Body of pancreas (tissue), 4 donors: ENCODE data around the gene JMY. TPM values are rescaled to one million over a fixed set of nuclear protein-coding genes. Genes with fewer than 3 reads are reported as not detected.

Experiments used
- ATAC-seq: fragments of 150-250 bp; one replicate; pipeline ENCODE4 v1.9.1; 2016
- DNase-seq, 4 donors: peaks; one replicate each; pipeline ENCODE4 v3.0.0-alpha.2; 2019
- H3K27ac ChIP-seq, 4 donors: fragments of 200-600 bp; sonication (generic); 1 replicate in 3 of 4; 2 replicates in 1 of 4; pipeline versions ENCODE4 v1.5.1 to v1.6.1; 2016 to 2019; ENCODE audit warnings: mild to moderate bottlenecking in 1 of 4, mixed read lengths in 1 of 4, moderate library complexity in 1 of 4
- H3K27me3 ChIP-seq, 2 donors: fragments of 200-600 bp; sonication (generic); one replicate each; pipeline ENCODE4 v1.6.0; 2016; ENCODE audit warnings: mild to moderate bottlenecking in 1 of 2
- H3K36me3 ChIP-seq, 2 donors: fragments of 200-600 bp; sonication (generic); replicated peaks in 1 of 2; 2 replicates each; pipeline ENCODE4 v1.5.1; 2016; ENCODE audit warnings: low read depth in 2 of 2; ENCODE audit not compliant: insufficient read depth in 1 of 2
- H3K4me1 ChIP-seq: fragments of 200-600 bp; sonication (generic); one replicate; pipeline ENCODE4 v1.6.0; 2016
- H3K4me3 ChIP-seq, 2 donors: fragments of 200-600 bp; sonication (generic); 1 replicate in 1 of 2; 2 replicates in 1 of 2; pipeline ENCODE4 v1.5.1; 2016 to 2019
- H3K9me3 ChIP-seq, 3 donors: fragments of 200-600 bp; sonication (generic); 1 replicate in 2 of 3; 2 replicates in 1 of 3; pipeline ENCODE4 v1.5.1; 2016
- POLR2A ChIP-seq, 3 donors: fragments of 450-650 bp; IDR thresholded peaks; one replicate each; pipeline ENCODE4 v1.6.1; 2016; ENCODE audit warnings: antibody characterized with exemption in 3 of 3, mild to moderate bottlenecking in 2 of 3
- WGBS, 2 donors: methylation state at CpG; one replicate each; pipeline ENCODE4 v1.1.5; 2017; 5-methylcytosine and 5-hydroxymethylcytosine counted together
- intact Hi-C: fragments of 100-400 bp; cut with DNase I; formaldehyde crosslinking; loops from one replicate; pipeline ENCODE4 v1.15.1; 2023
- total RNA-seq, 2 donors: library from RNA; depleted of rRNA; stranded (reverse); fragments of >200 nt; gene quantifications; one replicate each; pipeline ENCODE4 v1.1.0, GENCODE V29; 2016
- TF ChIP-seq, protein P1 (sequence below), 7 experiments: fragments of 450-650 bp in 4 of 7; fragments of 200-600 bp in 3 of 7; sonication (generic) in 3 of 7; IDR thresholded peaks; one replicate each; pipeline ENCODE4 v1.5.1; 2016 to 2019; ENCODE audit warnings: antibody characterized with exemption in 7 of 7

The JMY gene
- total RNA-seq, 2 donors from 2014 or later: 11.9 to 15.8 TPM

DNA sequence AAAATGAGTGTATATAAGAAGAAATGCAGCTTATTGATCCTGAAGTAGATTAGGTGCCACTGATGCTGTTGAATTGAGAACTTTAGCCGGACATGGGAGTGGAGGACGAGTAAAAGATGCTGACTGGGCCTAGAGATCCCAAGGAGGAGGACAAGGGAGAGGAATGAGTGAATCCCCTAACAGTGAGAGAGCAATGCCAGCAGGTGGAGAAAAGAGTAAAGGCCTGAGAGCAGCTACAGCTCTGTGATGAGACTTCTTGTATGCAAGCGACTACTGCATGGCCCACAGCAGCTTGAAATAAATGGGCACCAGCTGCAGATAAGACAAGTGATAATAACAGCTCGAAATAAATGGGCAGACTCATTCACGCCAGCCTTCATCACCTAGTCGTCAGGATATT is 44.5 kb upstream of the JMY start:
- Histone ChIP-seq H3K27me3 (no peaks in the 10 kb centered on the region), H3K36me3 (no peaks in the 10 kb centered on the region), H3K9me3 (no peaks in the 10 kb centered on the region), H3K4me3 (no peak overlapping the region), H3K27ac (no peak overlapping the region), H3K4me1 (peaks cover 7% of the 10 kb centered on the region)
- intact Hi-C loops: no loop called here
- DNase-seq (no peak), ATAC-seq (no peak)
- WGBS, 2 donors: 86 to 92% methylated on average over 6 of the region's 6 CpGs
- TF ChIP-seq, protein P1, sequence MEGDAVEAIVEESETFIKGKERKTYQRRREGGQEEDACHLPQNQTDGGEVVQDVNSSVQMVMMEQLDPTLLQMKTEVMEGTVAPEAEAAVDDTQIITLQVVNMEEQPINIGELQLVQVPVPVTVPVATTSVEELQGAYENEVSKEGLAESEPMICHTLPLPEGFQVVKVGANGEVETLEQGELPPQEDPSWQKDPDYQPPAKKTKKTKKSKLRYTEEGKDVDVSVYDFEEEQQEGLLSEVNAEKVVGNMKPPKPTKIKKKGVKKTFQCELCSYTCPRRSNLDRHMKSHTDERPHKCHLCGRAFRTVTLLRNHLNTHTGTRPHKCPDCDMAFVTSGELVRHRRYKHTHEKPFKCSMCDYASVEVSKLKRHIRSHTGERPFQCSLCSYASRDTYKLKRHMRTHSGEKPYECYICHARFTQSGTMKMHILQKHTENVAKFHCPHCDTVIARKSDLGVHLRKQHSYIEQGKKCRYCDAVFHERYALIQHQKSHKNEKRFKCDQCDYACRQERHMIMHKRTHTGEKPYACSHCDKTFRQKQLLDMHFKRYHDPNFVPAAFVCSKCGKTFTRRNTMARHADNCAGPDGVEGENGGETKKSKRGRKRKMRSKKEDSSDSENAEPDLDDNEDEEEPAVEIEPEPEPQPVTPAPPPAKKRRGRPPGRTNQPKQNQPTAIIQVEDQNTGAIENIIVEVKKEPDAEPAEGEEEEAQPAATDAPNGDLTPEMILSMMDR (IDR thresholded peaks at IDR 0.05): no peak
- no peak for TF ChIP-seq POLR2A (IDR thresholded peaks at IDR 0.05)

DNA sequence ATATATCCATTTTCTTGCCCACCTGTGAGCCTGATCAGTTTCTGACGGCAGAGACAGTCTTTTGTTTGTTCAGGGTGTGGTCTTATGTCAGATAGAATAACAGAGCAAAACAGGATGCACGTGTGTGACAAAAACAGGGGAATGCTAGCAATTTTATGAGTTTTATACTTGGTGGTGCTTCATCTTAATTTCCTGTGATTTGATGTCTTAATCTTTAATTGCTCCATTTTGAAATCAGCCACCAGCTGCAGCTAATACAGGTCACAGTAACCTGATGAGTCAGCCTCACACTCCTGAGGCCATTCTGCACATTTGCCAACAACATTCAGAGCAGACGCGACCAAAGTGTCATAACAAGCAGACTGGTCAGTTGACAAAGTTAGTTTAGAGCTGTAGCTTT is 42.3 kb upstream of the JMY start:
- Histone ChIP-seq H3K4me3 (no peak overlapping the region), H3K36me3 (no peaks in the 10 kb centered on the region), H3K9me3 (no peaks in the 10 kb centered on the region), H3K27ac (no peak overlapping the region), H3K4me1 (peaks cover 7% of the 10 kb centered on the region), H3K27me3 (no peaks in the 10 kb centered on the region)
- DNase-seq (peak in 3 of 4 donors; percentile 6 to 36 (median 13)), ATAC-seq (no peak)
- intact Hi-C loops: no loop called here
- 74 to 76% methylated on average over 4 of the region's 4 CpGs for WGBS, 2 donors
- no peak for TF ChIP-seq POLR2A (IDR thresholded peaks at IDR 0.05)

GRCh38 chr5:79200573-79201183 is 35.3 kb upstream of the JMY start:
- intact Hi-C loops: no loop called here
- H3K4me1 ChIP-seq: no peaks in the 10 kb centered on the region
- H3K4me3 ChIP-seq: no peak overlapping the region
- ATAC-seq (no peak), DNase-seq (peak in 1 of 4 donors; percentile 37)
- no peak for TF ChIP-seq POLR2A (IDR thresholded peaks at IDR 0.05)
- TF ChIP-seq, protein P1 (IDR thresholded peaks at IDR 0.05): peak in 6 of 7 experiments; percentile 15 to 53 (median 40)
- H3K27ac ChIP-seq: no peak overlapping the region
- H3K9me3 ChIP-seq: no peaks in the 10 kb centered on the region
- no peaks in the 10 kb centered on the region for H3K36me3 ChIP-seq
- WGBS, 2 donors: 42 to 47% methylated on average over 3 of the region's 3 CpGs
- H3K27me3 ChIP-seq: no peaks in the 10 kb centered on the region

DNA sequence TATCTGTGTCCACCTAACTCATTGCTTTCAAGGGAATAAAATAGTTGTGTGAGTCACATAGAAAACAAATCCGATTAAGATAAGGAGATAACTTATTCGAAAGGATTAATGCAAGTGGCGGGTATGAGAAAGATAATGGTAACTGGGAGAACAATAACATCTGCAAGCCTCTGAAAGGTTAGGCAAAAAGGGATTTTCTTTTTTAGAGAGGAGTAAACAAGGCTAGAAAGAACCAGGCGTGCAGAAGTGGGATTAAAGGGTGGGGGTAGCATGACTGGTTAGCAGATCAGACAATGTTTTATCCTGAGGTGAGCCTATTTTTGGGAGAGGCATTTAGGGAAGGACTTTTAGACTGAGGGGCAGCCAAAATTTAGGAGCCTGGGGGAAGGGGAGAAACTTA is 34.7 kb upstream of the JMY start:
- intact Hi-C loops: no loop called here
- Histone ChIP-seq H3K4me3 (no peak overlapping the region), H3K4me1 (no peaks in the 10 kb centered on the region), H3K27ac (no peak overlapping the region), H3K9me3 (no peaks in the 10 kb centered on the region), H3K36me3 (no peaks in the 10 kb centered on the region), H3K27me3 (no peaks in the 10 kb centered on the region)
- DNase-seq: no peak
- ATAC-seq: no peak
- 54 to 55% methylated on average over 4 of the region's 4 CpGs for WGBS, 2 donors
- TF ChIP-seq POLR2A (IDR thresholded peaks at IDR 0.05): no peak
- TF ChIP-seq, protein P1 (IDR thresholded peaks at IDR 0.05): no peak

- no peaks in the 10 kb centered on the region for H3K9me3 ChIP-seq
- no peak overlapping the region for H3K27ac ChIP-seq
- H3K36me3 ChIP-seq: no peaks in the 10 kb centered on the region
- TF ChIP-seq, protein P1 (IDR thresholded peaks at IDR 0.05): no peak
- no peak for TF ChIP-seq POLR2A (IDR thresholded peaks at IDR 0.05)
- intact Hi-C loops: no loop called here
- H3K4me3 ChIP-seq: no peak overlapping the region
- H3K27me3 ChIP-seq: no peaks in the 10 kb centered on the region
- no peak for ATAC-seq
- H3K4me1 ChIP-seq: no peaks in the 10 kb centered on the region
- no peak for DNase-seq
These were observed 33.9 kb upstream of the JMY start for GRCh38 chr5:79202076-79202475.
